Activated CD4-positive, alpha-beta T cell treated with anti-CD3 and anti-CD28 coated beads for 36 hours (primary cell): ENCODE data around the gene IFNAR1. TPM values are rescaled to one million over a fixed set of nuclear protein-coding genes. Genes with fewer than 3 reads are reported as not detected.

Source experiments
- ATAC-seq: fragments of 200-7000 bp; cut with Tn5 transposase; one replicate; pipeline ENCODE4 v1.10.0; 2021; ENCODE audit warnings: mild to moderate bottlenecking, moderate library complexity
- CTCF ChIA-PET: fragments of 350-600 bp; sonication (Branson Sonifier 250); formaldehyde crosslinking; loops from one replicate; lab custom pipeline; 2021; ENCODE audit warnings: antibody characterized with exemption; lab: Charles Lee
- POLR2A ChIA-PET: fragments of 350-600 bp; sonication (Branson Sonifier 250); formaldehyde crosslinking; loops from one replicate; lab custom pipeline; 2021; ENCODE audit warnings: antibody characterized with exemption, inconsistent platforms; lab: Charles Lee
- DNase-seq: peaks from one replicate; pipeline ENCODE4 v3.0.0-alpha.2; 2020
- H3K27ac Mint-ChIP-seq: one replicate; pipeline ENCODE4 v1.8.0; 2021; ENCODE audit warnings: mixed read lengths
- H3K27me3 Mint-ChIP-seq: one replicate; pipeline ENCODE4 v1.8.0; 2021; ENCODE audit warnings: mixed read lengths
- H3K36me3 Mint-ChIP-seq: one replicate; pipeline ENCODE4 v1.8.0; 2021; ENCODE audit warnings: low read depth, mixed read lengths
- H3K4me1 Mint-ChIP-seq: one replicate; pipeline ENCODE4 v1.8.0; 2021; ENCODE audit warnings: mixed read lengths
- H3K4me3 Mint-ChIP-seq: one replicate; pipeline ENCODE4 v1.8.0; 2021; ENCODE audit warnings: mild to moderate bottlenecking, moderate library complexity, mixed read lengths
- H3K9me3 Mint-ChIP-seq: one replicate; pipeline ENCODE4 v1.8.0; 2021; ENCODE audit warnings: low read depth, mixed read lengths
- intact Hi-C, 2 experiments: fragments of 100-400 bp; cut with DNase I in 1 of 2; cut with micrococcal nuclease in 1 of 2; formaldehyde crosslinking; loops; one replicate each; pipeline versions ENCODE4 v1.14.2 to v1.15.1; 2022 to 2024; cut with DNase I, micrococcal nuclease
- total RNA-seq, 2 experiments: library from RNA; stranded (reverse); gene quantifications; one replicate each; pipeline ENCODE4 v1.2.3, GENCODE V29; 2021

IFNAR1 gene
- total RNA-seq, 2 experiments from 2014 or later: 21.8 to 29.6 TPM

DNA sequence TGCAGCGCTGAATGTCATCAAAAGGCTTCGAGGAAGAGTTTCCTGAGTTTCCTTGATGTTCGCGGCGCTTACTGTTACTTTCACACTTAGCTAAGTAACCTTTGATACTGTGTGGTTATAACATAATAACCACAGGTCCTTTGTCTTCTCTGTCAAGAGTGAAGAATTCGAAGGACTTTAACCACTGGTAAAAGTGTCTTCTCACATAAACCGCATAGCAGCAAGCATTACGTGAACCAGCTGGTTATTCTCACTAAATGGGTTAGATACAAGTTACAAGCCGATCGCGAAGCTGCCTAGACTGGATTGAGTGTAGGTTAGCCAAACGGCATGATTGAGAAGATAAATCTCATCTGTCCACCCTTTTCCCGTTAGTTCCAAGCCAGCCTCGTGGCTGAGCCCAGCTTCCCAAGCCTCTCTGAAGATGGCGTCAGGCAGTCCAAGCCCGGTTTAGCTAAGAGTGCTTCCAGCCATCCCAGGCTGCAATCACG is 60.1 kb downstream of the IFNAR1 start:
- peak; percentile 54 for DNase-seq
- Mint-ChIP-seq H3K27ac (no peak overlapping the region), H3K27me3 (peaks cover 7% of the 10 kb centered on the region), H3K4me3 (peak overlapping the region; percentile 54), H3K9me3 (no peaks in the 10 kb centered on the region), H3K4me1 (peaks cover 56% of the 10 kb centered on the region), H3K36me3 (no peaks in the 10 kb centered on the region)
- CTCF ChIA-PET: interaction anchor here (0.5 to 2.2 kb wide), 18 partner anchors 11 to 896 kb away, joined by 3 to 15 read pairs (median 4); partner anchors contain the start of gene TMEM50B
- POLR2A ChIA-PET: interaction anchor here (0.6 to 1.7 kb wide), 5 partner anchors 24 to 627 kb away, joined by 3 to 9 read pairs (median 4); partner anchors contain the start of genes IFNAR1 and TMEM50B
- peak; percentile 12 for ATAC-seq
- intact Hi-C loops: loop anchor here (1.0 to 10.0 kb wide), 6 partner anchors 21 to 613 kb away; partner anchors contain the start of genes DONSON (in 1 of the 2), GART (in 1 of the 2), PAXBP1 (in 1 of the 2) and SON (in 1 of the 2)

DNA sequence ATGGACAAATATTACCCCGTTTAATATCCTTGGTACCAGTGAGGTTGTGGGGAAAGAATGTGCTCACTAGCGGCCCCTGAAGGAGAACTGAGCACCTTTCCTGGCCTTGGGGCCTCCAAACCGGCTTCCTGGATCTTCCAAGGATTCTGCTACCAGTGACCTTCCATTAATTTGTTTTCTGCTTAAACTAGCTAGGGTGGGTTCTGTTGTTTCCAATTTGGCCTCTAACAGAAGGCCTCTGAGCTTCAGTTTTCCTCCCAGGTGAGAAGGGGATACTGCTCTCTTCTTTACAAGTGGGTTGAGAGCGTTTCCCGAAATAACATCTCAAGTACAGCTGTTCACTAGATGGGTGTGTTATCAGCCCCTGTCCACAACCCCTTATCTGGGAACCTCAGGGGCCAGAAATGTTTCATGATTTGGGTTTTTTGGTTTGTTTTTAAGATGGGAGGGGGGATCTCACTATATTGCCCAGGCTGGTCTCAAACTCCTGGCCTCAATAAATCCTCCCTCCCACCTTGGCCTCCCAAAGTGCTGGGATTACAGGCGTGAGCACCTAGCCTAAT is 61.5 kb downstream of the IFNAR1 start:
- Mint-ChIP-seq H3K4me3 (no peak overlapping the region), H3K9me3 (no peaks in the 10 kb centered on the region), H3K36me3 (no peaks in the 10 kb centered on the region), H3K27me3 (peaks cover 7% of the 10 kb centered on the region), H3K4me1 (peaks cover 42% of the 10 kb centered on the region), H3K27ac (no peak overlapping the region)
- ChIA-PET POLR2A (no interaction called here), CTCF (interaction anchor here (0.5 to 2.0 kb wide), 8 partner anchors 12 to 733 kb away, joined by 3 to 10 read pairs (median 4); no protein-coding TSS in a partner anchor)
- ATAC-seq (no peak), DNase-seq (no peak)
- intact Hi-C loops: loop anchor here in 1 of 2 experiments (10.0 kb wide), 1 partner anchor 198 kb away; the partner anchor contains the start of gene DONSON

DNA sequence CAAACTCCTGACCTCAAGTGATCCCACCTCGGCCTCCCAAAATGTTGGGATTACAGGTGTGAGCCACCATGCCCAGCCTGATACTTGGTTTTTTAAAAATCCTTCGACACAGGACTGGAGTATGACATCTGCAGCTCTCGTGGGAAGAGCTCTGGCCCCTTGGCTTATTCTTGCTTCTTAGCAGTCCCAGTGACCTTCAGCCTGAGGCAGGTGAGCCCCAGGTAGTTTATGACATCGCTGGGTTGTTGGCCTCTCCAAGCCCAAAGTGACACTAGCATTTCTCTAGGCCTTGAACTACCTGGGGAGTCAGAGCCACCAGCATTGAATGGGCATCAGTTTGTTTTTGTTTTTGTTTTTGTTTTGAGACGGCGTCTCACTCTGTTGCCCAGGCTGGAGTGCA is 62.5 kb downstream of the IFNAR1 start:
- ChIA-PET CTCF (interaction anchor here (0.5 to 2.0 kb wide), 8 partner anchors 8 to 62 kb away, joined by 3 to 10 read pairs (median 4); partner anchors contain the start of gene IFNAR1), POLR2A (no interaction called here)
- H3K9me3 Mint-ChIP-seq: no peaks in the 10 kb centered on the region
- H3K4me1 Mint-ChIP-seq: peaks cover 33% of the 10 kb centered on the region
- intact Hi-C loops: loop anchor here in 1 of 2 experiments (10.0 kb wide), 1 partner anchor 198 kb away; the partner anchor contains the start of gene DONSON
- peaks cover 11% of the 10 kb centered on the region for H3K27me3 Mint-ChIP-seq
- no peak for DNase-seq
- H3K4me3 Mint-ChIP-seq: no peak overlapping the region
- H3K27ac Mint-ChIP-seq: no peak overlapping the region
- H3K36me3 Mint-ChIP-seq: no peaks in the 10 kb centered on the region
- ATAC-seq: no peak

DNA sequence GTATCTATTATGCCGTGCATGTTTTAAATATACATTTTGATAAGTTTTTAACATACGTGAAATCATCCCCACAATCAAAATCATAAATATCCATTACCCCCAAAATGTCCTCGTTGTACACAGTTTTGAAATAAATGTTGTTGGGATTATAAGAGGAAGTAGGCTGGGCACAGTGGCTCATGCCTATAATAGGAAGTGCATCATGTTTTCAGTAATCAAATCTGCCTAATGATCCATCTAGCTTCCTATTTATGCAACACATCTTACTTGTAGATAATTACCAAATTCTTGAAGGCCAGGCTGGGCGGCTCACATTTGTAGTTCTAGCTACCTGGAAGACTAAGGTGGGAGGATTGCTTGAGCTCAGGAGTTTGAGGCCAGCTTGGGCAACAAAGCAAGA is 63.4 kb downstream of the IFNAR1 start:
- intact Hi-C loops: loop anchor here in 1 of 2 experiments (10.0 kb wide), 1 partner anchor 197 kb away; the partner anchor contains the start of gene DONSON
- H3K36me3 Mint-ChIP-seq: no peaks in the 10 kb centered on the region
- CTCF ChIA-PET: interaction anchor here (0.5 to 1.7 kb wide), 8 partner anchors 8 to 550 kb away, joined by 3 to 4 read pairs (median 3); partner anchors contain the start of gene IFNAR1
- no peak overlapping the region for H3K27ac Mint-ChIP-seq
- no peak overlapping the region for H3K4me3 Mint-ChIP-seq
- no peaks in the 10 kb centered on the region for H3K9me3 Mint-ChIP-seq
- DNase-seq (no peak), ATAC-seq (no peak)
- peaks cover 24% of the 10 kb centered on the region for H3K4me1 Mint-ChIP-seq
- peaks cover 15% of the 10 kb centered on the region for H3K27me3 Mint-ChIP-seq
- POLR2A ChIA-PET: no interaction called here

DNA sequence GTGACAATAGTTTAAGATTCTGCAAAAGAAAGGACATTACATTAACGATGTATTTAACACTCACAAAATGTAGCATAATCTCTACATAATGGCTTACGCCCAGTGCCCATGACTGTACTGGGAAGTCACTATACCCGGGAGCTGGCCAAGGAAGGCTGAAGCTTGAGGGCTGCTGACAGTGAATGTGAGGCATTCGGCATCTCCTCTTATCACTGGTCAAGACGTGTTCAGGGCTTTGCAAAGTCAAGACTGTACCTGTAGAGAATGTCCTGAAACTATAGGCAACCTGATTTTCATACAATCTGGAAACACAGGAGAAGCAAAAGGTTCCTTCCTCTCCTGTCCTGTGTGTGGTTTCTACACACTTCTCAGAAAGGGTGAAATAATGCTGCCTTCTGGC is 65.7 kb downstream of the IFNAR1 start:
- Mint-ChIP-seq H3K9me3 (no peaks in the 10 kb centered on the region), H3K27me3 (peaks cover 13% of the 10 kb centered on the region), H3K36me3 (no peaks in the 10 kb centered on the region), H3K27ac (no peak overlapping the region), H3K4me1 (peaks cover 2% of the 10 kb centered on the region), H3K4me3 (no peak overlapping the region)
- DNase-seq (no peak), ATAC-seq (no peak)
- intact Hi-C loops: no loop called here
- POLR2A ChIA-PET: no interaction called here
- CTCF ChIA-PET: interaction anchor here (1.5 kb wide), 1 partner anchor 17 kb away, joined by 4 read pairs; no protein-coding TSS in a partner anchor

DNA sequence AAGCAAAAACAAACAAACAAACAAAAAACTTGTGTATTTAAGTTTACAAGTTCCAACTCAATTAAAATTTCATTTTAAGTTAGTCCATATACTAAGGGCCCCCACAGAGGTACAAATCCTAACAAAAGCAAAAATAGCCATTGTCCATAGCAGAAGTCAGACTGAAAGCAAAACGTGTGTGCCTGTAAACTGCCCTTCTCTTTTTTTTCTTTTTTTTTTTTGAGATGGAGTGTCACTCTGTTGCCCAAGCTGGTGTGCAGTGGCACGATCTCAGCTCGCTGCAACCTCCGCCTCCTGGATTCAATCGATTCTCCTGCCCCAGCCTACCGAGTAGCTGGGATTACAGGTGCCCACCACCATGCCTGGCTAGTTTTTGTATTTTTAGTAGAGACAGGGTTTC is 66.9 kb downstream of the IFNAR1 start:
- intact Hi-C loops: no loop called here
- Mint-ChIP-seq H3K9me3 (no peaks in the 10 kb centered on the region), H3K27ac (no peak overlapping the region), H3K4me1 (no peaks in the 10 kb centered on the region), H3K4me3 (no peak overlapping the region), H3K27me3 (peaks cover 14% of the 10 kb centered on the region), H3K36me3 (no peaks in the 10 kb centered on the region)
- no peak for ATAC-seq
- POLR2A ChIA-PET: no interaction called here
- CTCF ChIA-PET: no interaction called here
- DNase-seq: no peak

GRCh38 chr21:33392284-33392985 is 67.7 kb downstream of the IFNAR1 start:
- ATAC-seq (no peak), DNase-seq (no peak)
- intact Hi-C loops: no loop called here
- Mint-ChIP-seq H3K9me3 (no peaks in the 10 kb centered on the region), H3K36me3 (no peaks in the 10 kb centered on the region), H3K4me1 (no peaks in the 10 kb centered on the region), H3K27ac (no peak overlapping the region), H3K4me3 (no peak overlapping the region), H3K27me3 (peaks cover 14% of the 10 kb centered on the region)
- ChIA-PET POLR2A (no interaction called here), CTCF (no interaction called here)

- Mint-ChIP-seq H3K36me3 (no peaks in the 10 kb centered on the region), H3K9me3 (no peaks in the 10 kb centered on the region), H3K4me3 (no peak overlapping the region), H3K4me1 (no peaks in the 10 kb centered on the region), H3K27ac (no peak overlapping the region), H3K27me3 (peaks cover 14% of the 10 kb centered on the region)
- intact Hi-C loops: no loop called here
- DNase-seq (no peak), ATAC-seq (no peak)
- POLR2A ChIA-PET: no interaction called here
- CTCF ChIA-PET: interaction anchor here (0.7 kb wide), 1 partner anchor 196 kb away, joined by 3 read pairs; no protein-coding TSS in a partner anchor
Measured at GRCh38 chr21:33393348-33393747, 68.6 kb downstream of the IFNAR1 start.

GRCh38 chr21:33394260-33394659 is 69.5 kb downstream of the IFNAR1 start:
- ATAC-seq (no peak), DNase-seq (no peak)
- H3K36me3 Mint-ChIP-seq: no peaks in the 10 kb centered on the region
- H3K27ac Mint-ChIP-seq: no peak overlapping the region
- H3K4me3 Mint-ChIP-seq: no peak overlapping the region
- intact Hi-C loops: no loop called here
- ChIA-PET POLR2A (no interaction called here), CTCF (no interaction called here)
- peaks cover 14% of the 10 kb centered on the region for H3K27me3 Mint-ChIP-seq
- no peaks in the 10 kb centered on the region for H3K4me1 Mint-ChIP-seq
- no peaks in the 10 kb centered on the region for H3K9me3 Mint-ChIP-seq

GRCh38 chr21:33395891-33396331 is 71.1 kb downstream of the IFNAR1 start:
- no peaks in the 10 kb centered on the region for H3K36me3 Mint-ChIP-seq
- CTCF ChIA-PET: interaction anchor here (0.6 to 1.9 kb wide), 2 partner anchors 40 to 50 kb away, joined by 3 to 5 read pairs; no protein-coding TSS in a partner anchor
- no peak overlapping the region for H3K4me3 Mint-ChIP-seq
- no peak overlapping the region for H3K27ac Mint-ChIP-seq
- H3K27me3 Mint-ChIP-seq: peaks cover 12% of the 10 kb centered on the region
- no peaks in the 10 kb centered on the region for H3K9me3 Mint-ChIP-seq
- POLR2A ChIA-PET: interaction anchor here (0.6 kb wide), 1 partner anchor 186 kb away, joined by 3 read pairs; no protein-coding TSS in a partner anchor
- no peaks in the 10 kb centered on the region for H3K4me1 Mint-ChIP-seq
- intact Hi-C loops: no loop called here
- DNase-seq (no peak), ATAC-seq (no peak)

DNA sequence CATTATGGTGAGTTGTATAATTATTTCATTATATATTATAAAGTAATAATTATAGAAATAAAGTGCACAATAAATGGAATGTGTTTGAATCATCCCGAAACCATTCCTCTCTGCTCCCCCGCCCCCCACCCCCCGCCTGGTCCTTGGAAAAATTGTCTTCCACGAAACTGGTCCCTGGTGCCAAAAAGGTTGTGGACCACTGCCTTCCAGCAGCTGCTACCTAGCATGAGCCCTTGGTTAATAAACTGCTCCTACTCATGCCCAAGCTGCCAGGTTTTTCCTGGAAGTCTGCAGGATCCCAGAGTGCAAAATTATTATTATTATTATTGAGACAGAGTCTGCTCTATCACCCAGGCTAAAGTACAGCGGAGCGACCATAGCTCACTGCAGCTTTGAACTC is 71.7 kb downstream of the IFNAR1 start:
- CTCF ChIA-PET: interaction anchor here (0.6 to 1.9 kb wide), 3 partner anchors 8 to 49 kb away, joined by 3 to 5 read pairs (median 3); no protein-coding TSS in a partner anchor
- ATAC-seq: no peak
- Mint-ChIP-seq H3K4me3 (no peak overlapping the region), H3K27me3 (peaks cover 14% of the 10 kb centered on the region), H3K4me1 (no peaks in the 10 kb centered on the region), H3K9me3 (no peaks in the 10 kb centered on the region), H3K36me3 (no peaks in the 10 kb centered on the region), H3K27ac (no peak overlapping the region)
- POLR2A ChIA-PET: interaction anchor here (0.6 kb wide), 1 partner anchor 186 kb away, joined by 3 read pairs; no protein-coding TSS in a partner anchor
- DNase-seq: no peak
- intact Hi-C loops: no loop called here
